Measurements from ENCODE around the gene CYP8B1. TPM values are rescaled to one million over a fixed set of nuclear protein-coding genes. Genes with fewer than 3 reads are reported as not detected.
A peak's percentile ranks its signal among the peaks of the same experiment; 100 is the strongest.

Gene CYP8B1
- polyA plus RNA-seq, 1 donor, result 0.75 TPM

- no peaks in the 10 kb centered on the region for H3K9me3 ChIP-seq (ENCODE audit: control insufficient read depth, low read depth, low read length)
- no peaks in the 10 kb centered on the region for H3K36me3 ChIP-seq (ENCODE audit: control insufficient read depth, insufficient read depth, low read length)
- no peak overlapping the region for H3K4me3 ChIP-seq (ENCODE audit: low read length)
- H3K4me1 ChIP-seq (ENCODE audit: control insufficient read depth, insufficient read depth, low read length), result peaks cover 9% of the 10 kb centered on the region
- no CpG with 5 or more reads among the region's 4 CpGs for WGBS (ENCODE audit: insufficient coverage, low lambda C conversion rate)
- peak overlapping the region; percentile 73 for H3K27ac ChIP-seq (ENCODE audit: low read length)
- no peak for DNase-seq
- no peaks in the 10 kb centered on the region for H3K27me3 ChIP-seq (ENCODE audit: control insufficient read depth, insufficient read depth, low read length)
These were observed 48.0 kb downstream of the CYP8B1 start for GRCh38 chr3:42827654-42828053.

DNA sequence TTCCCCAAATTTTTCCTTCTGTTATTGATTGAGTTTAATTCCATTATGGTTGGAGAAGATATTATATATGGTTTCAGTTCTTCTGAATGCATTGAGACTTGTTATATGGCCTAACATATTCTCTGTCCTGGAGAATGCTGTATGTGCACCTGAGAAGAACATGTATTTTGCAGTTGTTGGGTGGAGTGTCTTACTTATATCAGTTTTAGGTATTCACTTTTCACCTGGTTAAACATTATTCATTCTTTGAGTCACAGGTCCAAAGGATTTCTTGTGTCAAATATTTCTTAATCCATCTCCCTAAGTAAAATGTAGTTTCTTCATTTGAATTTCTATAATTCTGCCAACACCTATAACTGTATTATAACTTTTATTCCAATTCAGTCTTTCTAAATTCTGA, 48.7 kb downstream of the CYP8B1 start:
- H3K27ac ChIP-seq (ENCODE audit: low read length), result peak overlapping the region; percentile 73

DNA sequence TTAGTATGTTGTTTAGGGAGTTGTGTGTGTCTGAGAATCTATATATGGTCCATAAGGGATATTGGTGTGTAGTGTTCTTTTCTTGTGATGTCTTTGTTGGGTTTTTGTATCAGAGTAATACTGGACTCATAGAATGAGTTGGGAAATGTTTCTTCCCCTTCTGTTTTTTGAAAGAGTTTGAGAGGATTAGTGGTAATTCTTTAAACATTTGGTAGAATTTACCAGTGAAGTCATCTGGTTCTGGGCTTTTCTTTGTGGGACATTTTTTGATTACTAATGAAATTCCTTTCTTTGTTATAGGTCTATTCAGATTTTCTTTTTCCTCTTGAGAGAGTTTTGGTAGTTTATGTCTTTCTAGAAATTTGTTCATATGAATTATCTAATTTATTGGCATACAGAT, 49.5 kb downstream of the CYP8B1 start:
- H3K9me3 ChIP-seq (ENCODE audit: control insufficient read depth, low read depth, low read length), result no peaks in the 10 kb centered on the region
- peaks cover 9% of the 10 kb centered on the region for H3K4me1 ChIP-seq (ENCODE audit: control insufficient read depth, insufficient read depth, low read length)

More for the DNA sequence above, 48.7 kb downstream of the CYP8B1 start:
- Histone ChIP-seq H3K36me3 (ENCODE audit: control insufficient read depth, insufficient read depth, low read length) (no peaks in the 10 kb centered on the region), H3K4me1 (ENCODE audit: control insufficient read depth, insufficient read depth, low read length) (peaks cover 9% of the 10 kb centered on the region), H3K27me3 (ENCODE audit: control insufficient read depth, insufficient read depth, low read length) (no peaks in the 10 kb centered on the region), H3K4me3 (ENCODE audit: low read length) (no peak overlapping the region), H3K9me3 (ENCODE audit: control insufficient read depth, low read depth, low read length) (no peaks in the 10 kb centered on the region)
- DNase-seq, result peak in 1 of 2 donors; percentile 48

GRCh38 chr3:42823351-42823750, 52.3 kb downstream of the CYP8B1 start:
- WGBS (ENCODE audit: insufficient coverage, low lambda C conversion rate), result 100% methylated on average over 1 of the region's 2 CpGs
- H3K27ac ChIP-seq (ENCODE audit: low read length), result no peak overlapping the region
- H3K27me3 ChIP-seq (ENCODE audit: control insufficient read depth, insufficient read depth, low read length), result no peaks in the 10 kb centered on the region
- no peaks in the 10 kb centered on the region for H3K9me3 ChIP-seq (ENCODE audit: control insufficient read depth, low read depth, low read length)
- H3K4me1 ChIP-seq (ENCODE audit: control insufficient read depth, insufficient read depth, low read length), result peaks cover 11% of the 10 kb centered on the region
- H3K36me3 ChIP-seq (ENCODE audit: control insufficient read depth, insufficient read depth, low read length), result no peaks in the 10 kb centered on the region
- DNase-seq, result no peak
- H3K4me3 ChIP-seq (ENCODE audit: low read length), result no peak overlapping the region

More for the DNA sequence above, 49.5 kb downstream of the CYP8B1 start:
- Histone ChIP-seq H3K27me3 (ENCODE audit: control insufficient read depth, insufficient read depth, low read length) (no peaks in the 10 kb centered on the region), H3K4me3 (ENCODE audit: low read length) (no peak overlapping the region), H3K36me3 (ENCODE audit: control insufficient read depth, insufficient read depth, low read length) (no peaks in the 10 kb centered on the region), H3K27ac (ENCODE audit: low read length) (no peak overlapping the region)
- DNase-seq, result no peak

- no peak overlapping the region for H3K4me3 ChIP-seq (ENCODE audit: low read length)
- H3K4me1 ChIP-seq (ENCODE audit: control insufficient read depth, insufficient read depth, low read length), result peaks cover 9% of the 10 kb centered on the region
- H3K27me3 ChIP-seq (ENCODE audit: control insufficient read depth, insufficient read depth, low read length), result no peaks in the 10 kb centered on the region
- WGBS (ENCODE audit: insufficient coverage, low lambda C conversion rate), result 89% methylated on average over 1 of the region's 3 CpGs
- no peak overlapping the region for H3K27ac ChIP-seq (ENCODE audit: low read length)
- DNase-seq, result no peak
- no peaks in the 10 kb centered on the region for H3K36me3 ChIP-seq (ENCODE audit: control insufficient read depth, insufficient read depth, low read length)
- H3K9me3 ChIP-seq (ENCODE audit: control insufficient read depth, low read depth, low read length), result no peaks in the 10 kb centered on the region
These were observed 52.9 kb downstream of the CYP8B1 start for GRCh38 chr3:42822828-42823227.

Other genes starting within 250 kb of the CYP8B1 start
- gene ZBTB47, start 222.2 kb downstream of the CYP8B1 start, polyA plus RNA-seq, result 12.5 TPM
- gene KLHL40, start 190.3 kb downstream of the CYP8B1 start, polyA plus RNA-seq, result 0.25 TPM
- gene HHATL, start 173.1 kb downstream of the CYP8B1 start, polyA plus RNA-seq, result 0.18 TPM
- gene CCDC13, start 102.6 kb downstream of the CYP8B1 start, polyA plus RNA-seq, result 0.40 TPM
- 119 TPM for gene HIGD1A, start 71.4 kb downstream of the CYP8B1 start, polyA plus RNA-seq
- 2.6 TPM for gene ACKR2, start 66.4 kb downstream of the CYP8B1 start, polyA plus RNA-seq
- 23.4 TPM for gene ZNF662, start 30.3 kb upstream of the CYP8B1 start, polyA plus RNA-seq
- 5.0 TPM for gene GASK1A, start 103.4 kb upstream of the CYP8B1 start, polyA plus RNA-seq
- 13.5 TPM for gene POMGNT2, start 230.2 kb upstream of the CYP8B1 start, polyA plus RNA-seq